WERI-Rb-1 (cell line): Measurements from ENCODE around the gene AAK1.

Experiments used
- DNase-seq: peaks from one replicate; pipeline ENCODE4 v3.0.0-alpha.2; 2020
- H3K27ac ChIP-seq: fragments of 250-450 bp; sonication (Bioruptor Pico); 2 replicates; pipeline ENCODE4 v1.5.1; 2020; ENCODE audit warnings: mild to moderate bottlenecking, moderate library complexity
- H3K27me3 ChIP-seq: fragments of 250-450 bp; sonication (Bioruptor Pico); 2 replicates; pipeline ENCODE4 v1.5.1; 2021; ENCODE audit warnings: mild to moderate bottlenecking, low read depth, moderate library complexity; ENCODE audit not compliant: insufficient read depth, severe bottlenecking
- H3K36me3 ChIP-seq: fragments of 250-450 bp; sonication (Bioruptor Pico); 2 replicates; pipeline ENCODE4 v1.5.1; 2020; ENCODE audit warnings: mild to moderate bottlenecking, moderate library complexity
- H3K4me3 ChIP-seq: 2 replicates; pipeline ENCODE4 v1.5.1; 2011; ENCODE audit warnings: low read depth, mild to moderate bottlenecking, control low read depth, low read length
- H3K9me3 ChIP-seq: fragments of 250-450 bp; sonication (Bioruptor Pico); 2 replicates; pipeline ENCODE4 v1.5.1; 2021; ENCODE audit warnings: mild to moderate bottlenecking, moderate library complexity; ENCODE audit not compliant: severe bottlenecking
- TF ChIP-seq, protein P1 (sequence below): IDR thresholded peaks from 2 replicates; pipeline ENCODE4 v1.5.1; 2011; ENCODE audit warnings: low read depth, mild to moderate bottlenecking, control low read depth, inconsistent platforms, low read length

Gene AAK1

DNA sequence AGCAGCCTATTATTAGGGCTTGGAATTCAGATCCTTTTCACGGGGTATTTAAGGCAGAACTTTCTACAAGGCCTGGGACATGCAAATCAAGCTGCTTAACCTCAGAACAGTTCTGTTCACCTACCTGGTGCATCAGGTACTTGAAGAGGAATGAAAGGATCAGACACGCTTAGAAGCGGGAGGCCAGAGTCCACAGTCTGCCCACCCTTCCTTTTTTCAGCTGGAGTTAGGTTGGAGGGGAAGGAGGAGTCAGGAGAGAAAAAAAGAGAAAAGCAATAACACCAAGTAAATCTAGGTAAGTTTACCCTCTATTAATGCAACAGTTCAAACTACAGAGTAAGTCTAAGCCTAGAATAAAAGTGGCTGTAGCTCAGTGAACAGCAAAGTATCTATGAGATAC, 147.7 kb downstream of the AAK1 start:
- Histone ChIP-seq H3K4me3 (no peak overlapping the region), H3K27me3 (no peaks in the 10 kb centered on the region), H3K27ac (no peak overlapping the region), H3K36me3 (no peaks in the 10 kb centered on the region), H3K9me3 (no peaks in the 10 kb centered on the region)
- TF ChIP-seq, protein P1, sequence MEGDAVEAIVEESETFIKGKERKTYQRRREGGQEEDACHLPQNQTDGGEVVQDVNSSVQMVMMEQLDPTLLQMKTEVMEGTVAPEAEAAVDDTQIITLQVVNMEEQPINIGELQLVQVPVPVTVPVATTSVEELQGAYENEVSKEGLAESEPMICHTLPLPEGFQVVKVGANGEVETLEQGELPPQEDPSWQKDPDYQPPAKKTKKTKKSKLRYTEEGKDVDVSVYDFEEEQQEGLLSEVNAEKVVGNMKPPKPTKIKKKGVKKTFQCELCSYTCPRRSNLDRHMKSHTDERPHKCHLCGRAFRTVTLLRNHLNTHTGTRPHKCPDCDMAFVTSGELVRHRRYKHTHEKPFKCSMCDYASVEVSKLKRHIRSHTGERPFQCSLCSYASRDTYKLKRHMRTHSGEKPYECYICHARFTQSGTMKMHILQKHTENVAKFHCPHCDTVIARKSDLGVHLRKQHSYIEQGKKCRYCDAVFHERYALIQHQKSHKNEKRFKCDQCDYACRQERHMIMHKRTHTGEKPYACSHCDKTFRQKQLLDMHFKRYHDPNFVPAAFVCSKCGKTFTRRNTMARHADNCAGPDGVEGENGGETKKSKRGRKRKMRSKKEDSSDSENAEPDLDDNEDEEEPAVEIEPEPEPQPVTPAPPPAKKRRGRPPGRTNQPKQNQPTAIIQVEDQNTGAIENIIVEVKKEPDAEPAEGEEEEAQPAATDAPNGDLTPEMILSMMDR = no peak
- no peak for DNase-seq

DNA sequence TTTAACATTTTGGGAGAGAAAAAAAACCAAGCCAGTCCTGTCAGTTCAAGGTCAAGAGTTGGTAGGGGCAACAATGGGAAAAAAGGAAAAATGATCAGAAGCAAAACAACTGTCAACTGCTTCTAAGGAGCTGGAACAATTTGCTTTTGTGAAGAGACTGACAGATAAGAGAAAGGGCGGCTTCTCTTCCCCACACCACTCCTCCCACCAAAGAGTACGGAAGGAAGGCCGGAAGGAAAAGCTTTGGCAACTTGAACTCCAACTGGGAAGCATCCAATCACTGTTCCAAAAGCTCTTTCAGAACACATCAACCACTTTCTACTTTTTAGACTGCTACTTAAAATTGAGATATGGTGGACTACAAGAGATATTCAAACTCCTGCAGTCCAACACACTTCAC, 148.5 kb downstream of the AAK1 start:
- TF ChIP-seq, protein P1 = no peak
- Histone ChIP-seq H3K9me3 (no peaks in the 10 kb centered on the region), H3K36me3 (no peaks in the 10 kb centered on the region), H3K27ac (no peak overlapping the region), H3K27me3 (no peaks in the 10 kb centered on the region), H3K4me3 (no peak overlapping the region)
- DNase-seq = no peak

DNA sequence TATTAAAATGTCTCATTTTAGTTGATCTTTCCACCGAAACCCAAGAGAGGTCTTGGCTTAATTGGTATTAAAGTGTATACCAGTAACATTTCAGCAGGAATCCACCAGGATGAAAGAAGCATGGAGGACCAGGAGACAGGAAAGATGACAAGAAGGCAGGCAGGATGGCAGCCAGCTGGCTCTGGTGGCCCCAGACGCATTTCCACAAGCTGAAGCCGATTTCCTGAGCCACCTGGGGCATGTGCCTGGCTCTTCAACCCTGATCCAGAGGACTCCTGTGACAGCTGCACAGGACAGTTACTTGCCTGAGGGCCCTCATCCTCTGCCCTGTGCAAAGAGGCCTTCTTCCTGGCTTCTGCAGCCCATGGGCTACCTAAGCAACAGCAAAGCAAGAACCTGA, 149.4 kb downstream of the AAK1 start:
- TF ChIP-seq, protein P1 = no peak
- Histone ChIP-seq H3K9me3 (no peaks in the 10 kb centered on the region), H3K36me3 (no peaks in the 10 kb centered on the region), H3K27ac (no peak overlapping the region), H3K4me3 (no peak overlapping the region), H3K27me3 (no peaks in the 10 kb centered on the region)
- no peak for DNase-seq

DNA sequence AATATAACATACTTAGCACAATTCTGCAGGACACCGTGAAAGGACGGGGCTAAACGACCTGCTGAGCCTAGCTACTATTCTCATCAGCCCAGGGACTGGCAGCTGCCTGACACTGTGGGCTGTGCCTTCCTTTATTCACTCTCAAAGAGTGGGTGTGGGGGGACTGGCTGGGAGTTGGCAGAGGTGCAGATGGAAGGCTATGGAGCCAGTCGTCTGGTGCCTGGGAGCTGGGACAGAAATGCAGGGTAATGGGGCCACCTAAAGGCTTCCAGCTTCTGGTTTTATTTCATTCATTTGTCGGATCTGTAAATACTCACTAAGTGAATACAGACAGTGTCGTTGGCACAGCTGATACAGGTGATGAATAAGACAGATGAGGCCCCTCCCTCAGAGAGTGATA, 150.3 kb downstream of the AAK1 start:
- H3K4me3 ChIP-seq = no peak overlapping the region
- no peaks in the 10 kb centered on the region for H3K9me3 ChIP-seq
- H3K27me3 ChIP-seq = no peaks in the 10 kb centered on the region
- TF ChIP-seq, protein P1 = no peak
- H3K27ac ChIP-seq = no peak overlapping the region
- no peak for DNase-seq
- H3K36me3 ChIP-seq = no peaks in the 10 kb centered on the region

DNA sequence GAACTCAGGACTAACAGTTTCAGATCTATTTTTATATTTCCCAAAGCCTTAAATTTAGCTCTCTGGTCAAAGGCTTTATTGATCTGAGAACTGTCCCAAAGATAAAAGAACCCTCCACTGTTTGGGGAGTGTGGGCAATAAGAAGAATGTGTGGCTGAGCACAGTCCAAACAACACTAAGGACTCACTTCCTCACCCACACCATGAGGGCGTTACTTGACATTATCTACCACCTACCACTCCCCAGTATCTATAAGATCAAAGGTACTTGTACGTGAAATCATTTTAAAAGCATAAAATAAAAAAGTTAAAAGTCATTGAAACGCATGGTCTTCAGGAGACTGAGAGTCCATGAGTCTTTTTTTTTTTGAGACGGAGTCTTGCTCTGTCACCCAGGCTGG, 151.7 kb downstream of the AAK1 start:
- Histone ChIP-seq H3K36me3 (no peaks in the 10 kb centered on the region), H3K4me3 (no peak overlapping the region), H3K27me3 (no peaks in the 10 kb centered on the region), H3K9me3 (no peaks in the 10 kb centered on the region), H3K27ac (no peak overlapping the region)
- TF ChIP-seq, protein P1 = no peak
- no peak for DNase-seq

DNA sequence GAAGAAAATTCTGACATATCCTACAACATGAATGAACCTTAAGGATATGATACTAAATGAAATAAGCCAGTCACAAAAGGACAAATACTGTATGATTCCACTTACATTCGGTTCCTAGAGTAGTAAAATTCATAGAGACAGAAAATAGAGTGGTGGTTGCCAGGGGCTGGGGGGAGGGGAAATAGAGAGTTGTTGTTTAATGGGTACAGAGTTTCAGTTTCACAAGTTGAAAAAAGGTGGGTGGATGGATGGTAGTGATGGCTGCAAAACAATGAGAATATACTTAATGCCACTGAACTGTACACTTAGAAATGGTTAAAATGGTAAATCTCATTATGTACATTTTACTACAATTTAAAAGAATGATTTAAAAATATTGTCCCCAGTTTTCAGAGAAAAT, 153.1 kb downstream of the AAK1 start:
- Histone ChIP-seq H3K4me3 (no peak overlapping the region), H3K36me3 (no peaks in the 10 kb centered on the region), H3K9me3 (no peaks in the 10 kb centered on the region), H3K27me3 (no peaks in the 10 kb centered on the region), H3K27ac (no peak overlapping the region)
- DNase-seq = no peak
- TF ChIP-seq, protein P1 = no peak
